ENCODE results near the gene FAM83B.

- no peak for TF ChIP-seq RARB (CRISPR knock-in tag; IDR thresholded peaks at IDR 0.05)
- no peak for TF ChIP-seq ARNTL (CRISPR knock-in tag; IDR thresholded peaks at IDR 0.05; ENCODE audit: borderline replicate concordance, low read depth)
- no peak for TF ChIP-seq CSDC2 (CRISPR knock-in tag; IDR thresholded peaks at IDR 0.05)
Observed at GRCh38 chr6:54861905-54862616, 15.5 kb downstream of the FAM83B start.
